ENCODE measurements around the gene OPN3. TPM values are rescaled to one million over a fixed set of nuclear protein-coding genes. Genes with fewer than 3 reads are reported as not detected.
"Not testable (repeated sequence)": the region's sequence is repeated elsewhere in the genome, so short reads cannot be mapped to it uniquely, and the experiment has no call there.

Gene OPN3
- total and polyA plus RNA-seq, 2 donors (not counting 1 experiment from before 2014, with no cell fraction given), result 21.0 to 29.6 TPM

- ChIA-PET POLR2A (no interaction called here), CTCF (interaction anchor here (0.6 kb wide), 1 partner anchor 49 kb away, joined by 3 read pairs; no protein-coding TSS in a partner anchor)
- TF ChIP-seq EZH2 (IDR thresholded peaks at IDR 0.05; ENCODE audit: borderline replicate concordance, insufficient read depth, low read depth, low read length, poor library complexity, severe bottlenecking), result no peak
- TF ChIP-seq, protein P1, sequence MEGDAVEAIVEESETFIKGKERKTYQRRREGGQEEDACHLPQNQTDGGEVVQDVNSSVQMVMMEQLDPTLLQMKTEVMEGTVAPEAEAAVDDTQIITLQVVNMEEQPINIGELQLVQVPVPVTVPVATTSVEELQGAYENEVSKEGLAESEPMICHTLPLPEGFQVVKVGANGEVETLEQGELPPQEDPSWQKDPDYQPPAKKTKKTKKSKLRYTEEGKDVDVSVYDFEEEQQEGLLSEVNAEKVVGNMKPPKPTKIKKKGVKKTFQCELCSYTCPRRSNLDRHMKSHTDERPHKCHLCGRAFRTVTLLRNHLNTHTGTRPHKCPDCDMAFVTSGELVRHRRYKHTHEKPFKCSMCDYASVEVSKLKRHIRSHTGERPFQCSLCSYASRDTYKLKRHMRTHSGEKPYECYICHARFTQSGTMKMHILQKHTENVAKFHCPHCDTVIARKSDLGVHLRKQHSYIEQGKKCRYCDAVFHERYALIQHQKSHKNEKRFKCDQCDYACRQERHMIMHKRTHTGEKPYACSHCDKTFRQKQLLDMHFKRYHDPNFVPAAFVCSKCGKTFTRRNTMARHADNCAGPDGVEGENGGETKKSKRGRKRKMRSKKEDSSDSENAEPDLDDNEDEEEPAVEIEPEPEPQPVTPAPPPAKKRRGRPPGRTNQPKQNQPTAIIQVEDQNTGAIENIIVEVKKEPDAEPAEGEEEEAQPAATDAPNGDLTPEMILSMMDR (IDR thresholded peaks at IDR 0.05), result no peak
- peaks cover 12% of the 10 kb centered on the region for H3K27me3 Mint-ChIP-seq
- 75% methylated on average over 1 of the region's 5 CpGs for WGBS (ENCODE audit: insufficient coverage)
- Histone ChIP-seq H3K36me3 (replicated peaks in 1 of 2; ENCODE audit: control extremely low read depth in 1 of 2, control insufficient read depth in 1 of 2, extremely low read depth in 1 of 2, insufficient read depth in 2 of 2, low read length in 1 of 2) (no peaks in the 10 kb centered on the region), H2AFZ (ENCODE audit: insufficient read depth, low read depth, low read length, poor library complexity, severe bottlenecking) (no peak overlapping the region), H3K27me3 (replicated peaks in 1 of 4; ENCODE audit: control extremely low read depth in 1 of 4, control insufficient read depth in 3 of 4, insufficient read depth in 4 of 4, low read length in 3 of 4) (peaks cover 0 to 2% (median 0%) of the 10 kb centered on the region in 4 experiments), H3K4me2 (replicated peaks; ENCODE audit: low read depth, low read length, poor library complexity, severe bottlenecking) (no peak overlapping the region), H3K27ac (ENCODE audit: low read length in 2 of 2) (no peak overlapping the region), H3K4me1 (ENCODE audit: control insufficient read depth in 2 of 2, insufficient read depth in 2 of 2, low read length in 2 of 2) (no peaks in the 10 kb centered on the region), H4K20me1 (ENCODE audit: control insufficient read depth, insufficient read depth, low read length, poor library complexity, severe bottlenecking) (no peaks in the 10 kb centered on the region), H3K9me3 (ENCODE audit: control extremely low read depth in 1 of 3, control insufficient read depth in 2 of 3, insufficient read depth in 1 of 3, low read length in 2 of 3) (no peaks in the 10 kb centered on the region), H3K4me3 (ENCODE audit: control extremely low read depth in 1 of 5, extremely low read depth in 1 of 5, insufficient read depth in 1 of 5, low read depth in 2 of 5, low read length in 4 of 5) (no peak overlapping the region), H3K79me2 (ENCODE audit: control insufficient read depth, insufficient read depth, low read length) (no peaks in the 10 kb centered on the region), H3K9ac (ENCODE audit: low read length) (no peak overlapping the region)
- H3K4me3 Mint-ChIP-seq, result no peak overlapping the region
- ATAC-seq (ENCODE audit: low read depth), result no peak
- no peak for DNase-seq
- H3K4me1 Mint-ChIP-seq, result no peaks in the 10 kb centered on the region
- H3K27ac Mint-ChIP-seq, result no peak overlapping the region
- intact Hi-C loops (cut with micrococcal nuclease), result no loop called here
- no peaks in the 10 kb centered on the region for H3K9me3 Mint-ChIP-seq (ENCODE audit: insufficient read depth)
Observed at GRCh38 chr1:241660424-241660972, 20.3 kb upstream of the OPN3 start.

GRCh38 chr1:241659016-241659415 lies 18.8 kb upstream of the OPN3 start:
- H3K9me3 Mint-ChIP-seq (ENCODE audit: insufficient read depth); H3K4me1 Mint-ChIP-seq; DNase-seq; H3K4me1 ChIP-seq (ENCODE audit: control insufficient read depth in 2 of 2, insufficient read depth in 2 of 2, low read length in 2 of 2); H3K27ac ChIP-seq (ENCODE audit: low read length in 2 of 2); ATAC-seq (ENCODE audit: low read depth); CTCF ChIA-PET; intact Hi-C loops (cut with micrococcal nuclease); H3K9ac ChIP-seq (ENCODE audit: low read length); H3K4me2 ChIP-seq (replicated peaks; ENCODE audit: low read depth, low read length, poor library complexity, severe bottlenecking); H3K4me3 ChIP-seq (ENCODE audit: control extremely low read depth in 1 of 5, extremely low read depth in 1 of 5, insufficient read depth in 1 of 5, low read depth in 2 of 5, low read length in 4 of 5); H3K79me2 ChIP-seq (ENCODE audit: control insufficient read depth, insufficient read depth, low read length); H4K20me1 ChIP-seq (ENCODE audit: control insufficient read depth, insufficient read depth, low read length, poor library complexity, severe bottlenecking); H2AFZ ChIP-seq (ENCODE audit: insufficient read depth, low read depth, low read length, poor library complexity, severe bottlenecking); H3K27ac Mint-ChIP-seq; H3K36me3 ChIP-seq (replicated peaks in 1 of 2; ENCODE audit: control extremely low read depth in 1 of 2, control insufficient read depth in 1 of 2, extremely low read depth in 1 of 2, insufficient read depth in 2 of 2, low read length in 1 of 2); H3K4me3 Mint-ChIP-seq; H3K27me3 ChIP-seq (replicated peaks in 1 of 4; ENCODE audit: control extremely low read depth in 1 of 4, control insufficient read depth in 3 of 4, insufficient read depth in 4 of 4, low read length in 3 of 4); POLR2A ChIA-PET; H3K9me3 ChIP-seq (ENCODE audit: control extremely low read depth in 1 of 3, control insufficient read depth in 2 of 3, insufficient read depth in 1 of 3, low read length in 2 of 3): not testable (repeated sequence)
- peaks cover 20% of the 10 kb centered on the region for H3K27me3 Mint-ChIP-seq
- no CpG with 5 or more reads among the region's 2 CpGs for WGBS (ENCODE audit: insufficient coverage)

Data from B cell (primary cell).